GM20000 (cell line): ENCODE measurements around the gene LCOR.

ENCODE experiments used
- DNase-seq: peaks from one replicate; pipeline ENCODE4 v3.0.0; 2012; ENCODE audit warnings: low spot score
- CTCF ChIP-seq: IDR thresholded peaks from 2 replicates; pipeline ENCODE4 v1.5.1; 2012; ENCODE audit warnings: mild to moderate bottlenecking, control low read depth; ENCODE audit errors: extremely low read depth, missing control alignments

LCOR gene

DNA sequence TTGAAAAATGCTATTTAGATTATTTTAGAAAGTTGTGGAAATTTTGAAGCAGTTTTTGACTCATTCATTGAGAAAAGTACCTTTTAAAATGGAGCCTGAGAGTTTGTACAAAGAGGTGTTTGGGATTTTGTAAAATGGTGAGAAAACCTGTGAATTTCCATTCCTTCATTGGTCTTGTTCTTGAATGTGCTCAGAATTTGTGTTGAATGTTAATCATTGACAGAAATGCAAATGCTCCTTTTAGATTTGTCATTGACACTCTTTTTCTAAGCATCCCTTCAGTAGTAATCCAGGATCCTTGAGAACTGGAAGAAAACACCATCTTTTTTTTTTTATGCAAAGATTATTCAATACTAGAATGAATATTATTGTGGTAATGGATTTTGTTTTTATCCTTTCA lies 74.8 kb downstream of the LCOR start:
- peak; percentile 13 for DNase-seq
- TF ChIP-seq CTCF = no peak

DNA sequence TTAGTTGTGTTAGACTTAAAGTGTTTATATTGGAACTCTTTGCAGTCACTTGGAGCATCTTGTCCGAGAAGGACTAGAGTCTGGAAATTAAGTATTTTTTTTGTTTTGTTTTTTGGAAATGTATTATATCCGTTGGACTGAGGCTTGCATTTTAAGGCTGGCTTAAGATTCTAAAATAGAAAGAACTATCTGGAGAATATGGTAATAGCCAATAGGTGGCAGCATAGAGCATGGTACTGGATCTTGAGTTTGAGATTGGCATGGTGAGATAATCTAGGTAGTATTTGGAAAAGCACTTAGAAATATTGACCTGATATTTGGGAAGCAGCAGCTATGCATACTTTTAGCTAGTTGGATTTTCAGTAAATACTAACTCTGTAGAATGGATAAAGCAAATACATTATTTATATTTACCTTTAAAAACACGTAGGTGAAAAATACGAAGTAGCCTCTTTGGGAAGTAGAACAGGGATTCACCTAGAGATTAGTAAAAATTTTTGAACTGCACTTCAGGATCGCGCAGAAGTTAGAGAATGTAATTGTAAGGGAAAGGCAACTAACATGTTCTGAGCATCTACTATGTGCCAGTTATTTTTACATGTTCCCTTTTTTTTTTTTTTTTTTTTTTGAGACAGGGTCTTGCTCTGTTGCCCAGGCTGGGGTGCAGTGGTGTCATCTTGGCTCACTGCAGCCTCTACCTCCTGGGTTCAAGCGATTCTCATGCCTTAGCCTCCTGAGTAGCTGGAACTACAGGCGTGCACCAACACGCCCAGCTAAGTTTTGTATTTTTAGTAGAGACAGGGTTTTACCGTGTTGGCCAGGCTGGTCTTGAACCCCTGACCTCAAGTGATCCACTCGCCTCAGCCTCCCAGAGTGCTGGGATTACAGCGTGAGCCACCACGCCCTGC lies 78.6 kb downstream of the LCOR start:
- peak; percentile 42 for DNase-seq
- peak; percentile 31 for TF ChIP-seq CTCF

- TF ChIP-seq CTCF = no peak
- no peak for DNase-seq
Measured at GRCh38 chr10:96912405-96912804, 80.3 kb downstream of the LCOR start.

GRCh38 chr10:96913906-96914305 lies 81.8 kb downstream of the LCOR start:
- no peak for DNase-seq
- TF ChIP-seq CTCF = no peak

DNA sequence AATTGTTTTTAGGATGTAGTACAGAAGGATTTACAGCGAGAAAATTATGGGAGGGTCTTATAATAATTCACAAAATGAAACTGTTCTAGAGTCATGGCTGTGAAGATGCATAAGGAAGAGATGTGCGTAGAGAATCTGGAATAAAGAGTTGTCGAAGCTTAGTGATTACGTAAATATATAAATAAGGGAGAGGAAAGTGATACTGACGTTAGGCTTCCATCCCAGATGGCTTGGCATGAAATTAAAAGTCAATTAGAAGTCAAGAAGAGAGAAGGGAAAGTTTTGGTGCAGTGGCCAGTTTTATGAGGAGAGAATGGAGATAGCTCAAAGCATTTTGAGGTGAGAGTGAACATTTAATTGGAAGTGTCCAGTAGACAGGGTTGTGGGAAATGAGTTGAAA lies 85.5 kb downstream of the LCOR start:
- TF ChIP-seq CTCF = no peak
- DNase-seq = no peak

- DNase-seq = no peak
- no peak for TF ChIP-seq CTCF
Measured at GRCh38 chr10:96918214-96919002, 86.3 kb downstream of the LCOR start.
